Brain (organoid and tissue), 1 donor: ENCODE results near the gene OR5H15. TPM values are rescaled to one million over a fixed set of nuclear protein-coding genes. Genes with fewer than 3 reads are reported as not detected.

ENCODE experiments used
- polyA plus RNA-seq: library from polyadenylated mRNA; stranded (reverse); fragments of 350-450 nt; fragmentation: Illumina TruSeq; extraction: RNeasy Lipid Tissue Mini Kit (QIAGEN cat#74804); gene quantifications from one replicate; pipeline ENCODE4 v1.2.3, GENCODE V29; 2015; ENCODE audit warnings: low read depth, low replicate concordance; ENCODE audit not compliant: insufficient read depth

OR5H15 gene
- polyA plus RNA-seq, 1 donor from 2014 or later: not detected

Other genes with a start within 250 kb of the OR5H15 start
- gene RIOX2, start 194.3 kb upstream of the OR5H15 start, polyA plus RNA-seq: 3.2 TPM
- not detected for gene GABRR3, start 131.4 kb upstream of the OR5H15 start, polyA plus RNA-seq
- not detected for gene OR5AC2, start 79.5 kb upstream of the OR5H15 start, polyA plus RNA-seq
- gene OR5H1, start 36.0 kb upstream of the OR5H15 start, polyA plus RNA-seq: not detected
- gene OR5H14, start 19.2 kb upstream of the OR5H15 start, polyA plus RNA-seq: not detected
- not detected for gene OR5H6, start 97.5 kb downstream of the OR5H15 start, polyA plus RNA-seq
- not detected for gene OR5H2, start 115.8 kb downstream of the OR5H15 start, polyA plus RNA-seq
- not detected for gene OR5K4, start 187.2 kb downstream of the OR5H15 start, polyA plus RNA-seq
- gene OR5K3, start 224.0 kb downstream of the OR5H15 start, polyA plus RNA-seq: not detected